GOT3 (cell line): ENCODE data around the gene ACAP1.

Experiments used
- DNase-seq: peaks from one replicate; lab custom pipeline; 2025; ENCODE audit warnings: mixed read lengths; lab: John Stamatoyannopoulos, UW

ACAP1 gene

GRCh38 chr17:7388856-7389255 is 52.5 kb downstream of the ACAP1 start:
- DNase-seq: no peak

GRCh38 chr17:7389924-7390910 is 53.9 kb downstream of the ACAP1 start:
- no peak for DNase-seq

GRCh38 chr17:7391307-7391706 is 55.0 kb downstream of the ACAP1 start:
- DNase-seq: no peak

GRCh38 chr17:7392696-7393612 is 56.6 kb downstream of the ACAP1 start:
- DNase-seq: no peak

- DNase-seq: no peak
These were observed 57.5 kb downstream of the ACAP1 start for GRCh38 chr17:7393613-7394451.

GRCh38 chr17:7394452-7395191 is 58.3 kb downstream of the ACAP1 start, which contains the start of gene PLSCR3:
TSS of gene PLSCR3 (minus strand) at chr17:7394525. CDS start at chr17:7394110, 415 bp downstream.
- peak; percentile 77 for DNase-seq

GRCh38 chr17:7396147-7396546 is 59.8 kb downstream of the ACAP1 start:
- no peak for DNase-seq

- no peak for DNase-seq
These were observed 62.3 kb downstream of the ACAP1 start for GRCh38 chr17:7398612-7399011.
